ENCODE data around the gene POLR3C. TPM values are rescaled to one million over a fixed set of nuclear protein-coding genes. Genes with fewer than 3 reads are reported as not detected.
"Not testable (repeated sequence)": the region's sequence is repeated elsewhere in the genome, so short reads cannot be mapped to it uniquely, and the experiment has no call there.

POLR3C gene
- total RNA-seq, 1 experiment from 2014 or later = 48.0 TPM

GRCh38 chr1:145785547-145785946, 38.5 kb upstream of the POLR3C start:
- Mint-ChIP-seq H3K27ac (ENCODE audit: unreplicated experiment) (peak overlapping the region; percentile 5), H3K4me3 (ENCODE audit: unreplicated experiment) (no peak overlapping the region), H3K4me1 (ENCODE audit: low read depth, unreplicated experiment) (peaks cover 41% of the 10 kb centered on the region), H3K27me3 (ENCODE audit: insufficient read depth, unreplicated experiment) (no peaks in the 10 kb centered on the region), H3K9me3 (ENCODE audit: unreplicated experiment) (no peaks in the 10 kb centered on the region), H3K36me3 (ENCODE audit: insufficient read depth, unreplicated experiment) (peaks cover 17% of the 10 kb centered on the region)
- intact Hi-C loops (cut with micrococcal nuclease; ENCODE audit: unreplicated experiment) = no loop called here
- ChIA-PET POLR2A (no interaction called here), CTCF (no interaction called here)
- Histone ChIP-seq H3K9me3 (no peaks in the 10 kb centered on the region), H3K4me3 (ENCODE audit: low read depth, low read length) (no peak overlapping the region), H3K4me1 (peaks cover 51% of the 10 kb centered on the region), H3K36me3 (ENCODE audit: control insufficient read depth, insufficient read depth, low read length) (no peaks in the 10 kb centered on the region; the same call in 1 of the 2 replicates), H3K27me3 (replicated peaks; ENCODE audit: control insufficient read depth, insufficient read depth, low read length) (no peaks in the 10 kb centered on the region)
- DNase-seq = no peak
- TF ChIP-seq CTCF (IDR thresholded peaks at IDR 0.05; ENCODE audit: insufficient read depth in 1 of 2, low read depth in 1 of 2, low read length in 1 of 2, severe bottlenecking in 1 of 2, unreplicated experiment in 1 of 2) = no peak
- BruUV-seq (replicated peaks) = no TSS peak

GRCh38 chr1:145786271-145786670, 37.7 kb upstream of the POLR3C start:
- intact Hi-C loops (cut with micrococcal nuclease; ENCODE audit: unreplicated experiment) = no loop called here
- no peaks in the 10 kb centered on the region for H3K9me3 Mint-ChIP-seq (ENCODE audit: unreplicated experiment)
- Histone ChIP-seq H3K36me3 (ENCODE audit: control insufficient read depth, insufficient read depth, low read length) (no peaks in the 10 kb centered on the region; the same call in 1 of the 2 replicates), H3K27me3 (replicated peaks; ENCODE audit: control insufficient read depth, insufficient read depth, low read length) (no peaks in the 10 kb centered on the region), H3K4me3 (ENCODE audit: low read depth, low read length) (no peak overlapping the region), H3K9me3 (no peaks in the 10 kb centered on the region), H3K4me1 (peaks cover 51% of the 10 kb centered on the region)
- H3K27ac Mint-ChIP-seq (ENCODE audit: unreplicated experiment) = peak overlapping the region; percentile 5
- peaks cover 34% of the 10 kb centered on the region for H3K4me1 Mint-ChIP-seq (ENCODE audit: low read depth, unreplicated experiment)
- H3K36me3 Mint-ChIP-seq (ENCODE audit: insufficient read depth, unreplicated experiment) = peaks cover 11% of the 10 kb centered on the region
- TF ChIP-seq CTCF (IDR thresholded peaks at IDR 0.05; ENCODE audit: insufficient read depth in 1 of 2, low read depth in 1 of 2, low read length in 1 of 2, severe bottlenecking in 1 of 2, unreplicated experiment in 1 of 2) = no peak
- CTCF ChIA-PET = no interaction called here
- no peaks in the 10 kb centered on the region for H3K27me3 Mint-ChIP-seq (ENCODE audit: insufficient read depth, unreplicated experiment)
- DNase-seq = no peak
- H3K4me3 Mint-ChIP-seq (ENCODE audit: unreplicated experiment) = no peak overlapping the region
- BruUV-seq (replicated peaks) = no TSS peak
- POLR2A ChIA-PET = no interaction called here

- Mint-ChIP-seq H3K4me1 (ENCODE audit: low read depth, unreplicated experiment) (peaks cover 32% of the 10 kb centered on the region), H3K27me3 (ENCODE audit: insufficient read depth, unreplicated experiment) (no peaks in the 10 kb centered on the region), H3K27ac (ENCODE audit: unreplicated experiment) (no peak overlapping the region), H3K36me3 (ENCODE audit: insufficient read depth, unreplicated experiment) (no peaks in the 10 kb centered on the region), H3K4me3 (ENCODE audit: unreplicated experiment) (no peak overlapping the region), H3K9me3 (ENCODE audit: unreplicated experiment) (no peaks in the 10 kb centered on the region)
- Histone ChIP-seq H3K4me3 (ENCODE audit: low read depth, low read length) (no peak overlapping the region), H3K9me3 (no peaks in the 10 kb centered on the region), H3K4me1 (peaks cover 33% of the 10 kb centered on the region), H3K36me3 (ENCODE audit: control insufficient read depth, insufficient read depth, low read length) (no peaks in the 10 kb centered on the region), H3K27me3 (replicated peaks; ENCODE audit: control insufficient read depth, insufficient read depth, low read length) (no peaks in the 10 kb centered on the region)
- POLR2A ChIA-PET = no interaction called here
- no TSS peak for BruUV-seq (replicated peaks)
- CTCF ChIA-PET = no interaction called here
- DNase-seq = no peak
- intact Hi-C loops (cut with micrococcal nuclease; ENCODE audit: unreplicated experiment) = no loop called here
- no peak for TF ChIP-seq CTCF (IDR thresholded peaks at IDR 0.05; ENCODE audit: insufficient read depth in 1 of 2, low read depth in 1 of 2, low read length in 1 of 2, severe bottlenecking in 1 of 2, unreplicated experiment in 1 of 2)
Measured at GRCh38 chr1:145788580-145788979, 35.4 kb upstream of the POLR3C start.

- BruUV-seq (replicated peaks); H3K4me1 ChIP-seq; H3K9me3 ChIP-seq; H3K4me3 ChIP-seq (ENCODE audit: low read depth, low read length); intact Hi-C loops (cut with micrococcal nuclease; ENCODE audit: unreplicated experiment); H3K27me3 Mint-ChIP-seq (ENCODE audit: insufficient read depth, unreplicated experiment); DNase-seq; H3K4me1 Mint-ChIP-seq (ENCODE audit: low read depth, unreplicated experiment); H3K27ac Mint-ChIP-seq (ENCODE audit: unreplicated experiment); H3K4me3 Mint-ChIP-seq (ENCODE audit: unreplicated experiment); POLR2A ChIA-PET; CTCF ChIA-PET; H3K27me3 ChIP-seq (replicated peaks; ENCODE audit: control insufficient read depth, insufficient read depth, low read length); H3K36me3 ChIP-seq (ENCODE audit: control insufficient read depth, insufficient read depth, low read length); H3K9me3 Mint-ChIP-seq (ENCODE audit: unreplicated experiment): not testable (repeated sequence)
- peaks cover 21% of the 10 kb centered on the region for H3K36me3 Mint-ChIP-seq (ENCODE audit: insufficient read depth, unreplicated experiment)
Measured at GRCh38 chr1:145791860-145792259, 32.1 kb upstream of the POLR3C start.
